Muscle layer of duodenum (tissue), 2 donors: ENCODE measurements around the gene PCNX2.

Source experiments
- H3K27ac ChIP-seq: one replicate; pipeline ENCODE4 v1.7.0; 2013; ENCODE audit warnings: mild to moderate bottlenecking, low read length
- H3K27me3 ChIP-seq: one replicate; pipeline ENCODE4 v1.7.0; 2013; ENCODE audit warnings: low read depth, mild to moderate bottlenecking, control low read depth, low read length
- H3K36me3 ChIP-seq, 2 donors: one replicate each; pipeline ENCODE4 v1.7.0; 2013; ENCODE audit warnings: low read length in 2 of 2, control low read depth in 1 of 2, mild to moderate bottlenecking in 1 of 2; ENCODE audit not compliant: insufficient read depth in 2 of 2, control insufficient read depth in 1 of 2
- H3K4me1 ChIP-seq, 2 donors: one replicate each; pipeline ENCODE4 v1.7.0; 2013; ENCODE audit warnings: low read length in 2 of 2, mild to moderate bottlenecking in 2 of 2, control low read depth in 1 of 2, moderate library complexity in 1 of 2; ENCODE audit not compliant: insufficient read depth in 2 of 2, control insufficient read depth in 1 of 2
- H3K4me3 ChIP-seq, 2 donors: one replicate each; pipeline ENCODE4 v1.7.0; 2013; ENCODE audit warnings: low read length in 2 of 2, low read depth in 1 of 2, mild to moderate bottlenecking in 1 of 2
- H3K9me3 ChIP-seq, 2 donors: one replicate each; pipeline ENCODE4 v1.7.0; 2013; ENCODE audit warnings: low read length in 2 of 2, control low read depth in 1 of 2, mild to moderate bottlenecking in 1 of 2; ENCODE audit not compliant: control insufficient read depth in 1 of 2
- donor health status: healthy.

PCNX2 gene

DNA sequence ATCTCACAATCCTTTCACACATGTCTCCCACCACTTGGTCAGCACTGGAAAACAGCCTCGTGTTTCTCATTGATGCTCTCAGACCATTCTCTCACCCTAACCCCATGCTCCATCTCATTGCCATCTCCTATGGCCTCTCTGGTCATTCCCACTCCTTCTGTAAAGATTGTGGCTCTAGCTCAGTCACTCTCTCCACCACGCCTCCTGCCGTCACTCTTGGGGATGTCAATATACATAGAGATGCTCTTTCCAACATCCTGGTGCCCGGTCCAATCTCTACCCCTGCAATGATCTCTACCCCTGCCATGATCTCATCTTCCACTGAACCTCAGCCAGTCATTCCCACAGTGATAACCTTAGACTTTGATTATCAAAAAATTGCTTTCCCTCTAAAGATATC lies 255.0 kb downstream of the PCNX2 start:
- H3K4me3 ChIP-seq = no peak overlapping the region
- no peaks in the 10 kb centered on the region for H3K9me3 ChIP-seq
- no peaks in the 10 kb centered on the region for H3K4me1 ChIP-seq
- H3K36me3 ChIP-seq = no peaks in the 10 kb centered on the region
- no peak overlapping the region for H3K27ac ChIP-seq
- H3K27me3 ChIP-seq = no peaks in the 10 kb centered on the region

DNA sequence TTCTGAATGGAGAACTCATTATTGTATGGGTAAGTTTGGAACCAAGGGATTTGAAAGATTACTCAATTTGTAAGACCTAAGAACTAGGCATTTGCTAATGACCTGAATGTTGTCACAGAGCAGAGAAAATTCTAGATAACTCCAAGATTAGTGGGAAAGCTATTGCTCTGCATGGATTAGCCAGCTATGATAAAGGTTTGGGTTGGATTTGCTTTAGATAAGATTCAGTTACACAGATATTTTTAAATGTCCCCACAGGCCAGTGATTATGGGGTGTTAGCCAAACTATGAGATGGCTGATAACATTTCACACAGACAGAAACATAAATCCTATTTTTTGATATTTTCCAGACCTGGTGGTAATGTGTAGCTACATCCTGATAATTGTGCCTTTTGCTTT lies 256.9 kb downstream of the PCNX2 start:
- Histone ChIP-seq H3K4me1 (no peaks in the 10 kb centered on the region), H3K36me3 (no peaks in the 10 kb centered on the region), H3K27me3 (no peaks in the 10 kb centered on the region), H3K4me3 (no peak overlapping the region), H3K9me3 (no peaks in the 10 kb centered on the region), H3K27ac (no peak overlapping the region)

DNA sequence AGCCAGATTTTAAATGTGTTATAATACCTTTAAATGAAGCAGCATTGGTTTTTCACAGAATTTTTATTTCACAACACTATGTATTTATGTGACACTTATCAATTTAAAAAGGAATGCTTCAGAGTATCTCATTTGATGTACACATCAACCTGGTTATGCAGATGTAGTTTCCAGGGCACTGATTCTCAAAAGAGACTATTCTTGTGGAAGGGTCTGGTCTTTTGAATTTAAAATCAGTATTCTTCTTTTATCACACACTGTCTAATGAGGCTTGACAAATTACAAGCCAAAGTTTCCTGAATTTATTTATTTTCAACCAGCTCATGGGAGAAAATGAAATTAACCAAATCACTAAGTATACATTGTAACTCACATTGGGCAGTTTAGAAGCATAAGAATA lies 257.7 kb downstream of the PCNX2 start:
- H3K36me3 ChIP-seq = no peaks in the 10 kb centered on the region
- H3K4me1 ChIP-seq = no peaks in the 10 kb centered on the region
- no peak overlapping the region for H3K4me3 ChIP-seq
- H3K27me3 ChIP-seq = no peaks in the 10 kb centered on the region
- H3K9me3 ChIP-seq = no peaks in the 10 kb centered on the region
- no peak overlapping the region for H3K27ac ChIP-seq

DNA sequence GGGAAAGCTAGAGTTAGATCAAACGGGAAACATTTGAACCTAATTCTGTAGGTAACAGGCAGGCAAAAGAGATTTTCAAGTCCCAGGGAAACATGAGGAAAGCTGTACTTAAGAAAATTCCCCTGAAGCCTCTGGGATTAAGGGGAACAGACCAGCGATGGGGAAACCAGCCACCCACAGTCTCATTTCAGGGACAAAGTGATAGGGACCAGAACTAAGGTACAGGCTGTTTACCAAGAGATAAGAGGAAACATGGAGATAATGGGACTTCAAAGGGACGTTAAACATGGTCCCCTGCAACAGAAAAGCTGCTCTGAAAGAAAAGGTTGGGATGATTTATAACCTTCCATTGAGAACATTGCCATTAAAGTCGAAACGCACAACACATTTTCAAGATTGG lies 260.7 kb downstream of the PCNX2 start:
- Histone ChIP-seq H3K9me3 (no peaks in the 10 kb centered on the region), H3K27ac (no peak overlapping the region), H3K27me3 (no peaks in the 10 kb centered on the region), H3K4me3 (no peak overlapping the region), H3K36me3 (no peaks in the 10 kb centered on the region), H3K4me1 (no peaks in the 10 kb centered on the region)

DNA sequence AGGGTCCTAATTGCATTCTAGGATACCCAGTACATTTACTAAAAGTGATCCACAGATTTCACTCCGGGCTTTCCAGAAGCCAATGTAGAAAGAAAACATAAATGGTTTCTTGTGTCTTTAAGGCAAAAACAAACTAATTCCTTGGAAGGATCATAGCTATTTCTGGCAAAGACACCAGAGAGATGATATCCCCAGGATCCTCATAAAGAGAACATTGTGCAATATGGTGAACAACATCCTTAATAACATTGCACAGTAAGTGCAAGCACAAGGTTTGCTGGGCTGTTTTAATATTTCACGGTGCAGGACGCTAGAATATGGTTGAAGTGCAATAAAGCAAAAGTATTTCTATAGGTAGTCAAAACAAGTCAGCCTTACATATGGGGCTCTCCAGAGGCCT lies 262.2 kb downstream of the PCNX2 start:
- Histone ChIP-seq H3K4me3 (no peak overlapping the region), H3K36me3 (no peaks in the 10 kb centered on the region), H3K4me1 (no peaks in the 10 kb centered on the region), H3K27me3 (no peaks in the 10 kb centered on the region), H3K9me3 (no peaks in the 10 kb centered on the region), H3K27ac (no peak overlapping the region)

DNA sequence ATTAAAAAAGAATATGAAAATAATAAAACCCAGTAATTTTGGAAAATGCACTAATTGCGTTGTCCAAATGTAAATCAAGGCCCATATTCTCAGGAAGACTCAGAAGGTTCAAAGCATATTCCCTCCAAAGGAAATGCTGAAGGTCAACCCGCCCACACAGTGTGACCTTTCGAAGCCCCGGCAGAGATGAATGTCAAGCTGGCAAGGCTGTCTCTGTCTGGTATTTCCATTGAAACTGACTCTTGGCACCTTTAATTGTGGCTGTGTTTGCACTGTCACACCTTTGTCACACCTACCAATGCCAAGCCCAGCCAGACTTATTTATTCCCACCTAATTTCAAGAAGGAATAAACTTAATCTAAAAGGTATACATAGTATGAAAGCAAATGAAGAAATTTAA lies 262.6 kb downstream of the PCNX2 start:
- H3K27me3 ChIP-seq = no peaks in the 10 kb centered on the region
- no peak overlapping the region for H3K4me3 ChIP-seq
- no peaks in the 10 kb centered on the region for H3K4me1 ChIP-seq
- H3K9me3 ChIP-seq = no peaks in the 10 kb centered on the region
- no peaks in the 10 kb centered on the region for H3K36me3 ChIP-seq
- no peak overlapping the region for H3K27ac ChIP-seq

DNA sequence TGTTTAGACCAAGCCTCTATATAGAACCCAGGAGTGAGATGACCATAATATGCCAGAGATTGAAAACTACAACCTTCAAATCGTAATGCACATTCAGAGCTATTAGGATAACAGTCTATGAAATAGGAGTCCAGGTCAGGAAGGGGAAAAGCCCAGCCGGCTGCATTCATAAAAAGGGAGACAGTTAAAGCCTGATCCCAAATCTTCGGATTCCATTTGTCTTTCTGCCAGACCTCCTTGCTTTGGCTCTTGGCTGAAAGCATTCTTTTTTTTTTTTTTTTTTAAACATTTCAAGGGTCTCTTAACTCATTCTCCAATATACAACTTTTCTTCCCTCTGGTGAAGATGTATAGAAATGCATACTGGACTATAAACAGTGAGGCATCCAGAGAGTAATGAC lies 264.0 kb downstream of the PCNX2 start:
- Histone ChIP-seq H3K9me3 (no peaks in the 10 kb centered on the region), H3K4me1 (no peaks in the 10 kb centered on the region), H3K36me3 (no peaks in the 10 kb centered on the region), H3K4me3 (no peak overlapping the region), H3K27ac (no peak overlapping the region), H3K27me3 (no peaks in the 10 kb centered on the region)

DNA sequence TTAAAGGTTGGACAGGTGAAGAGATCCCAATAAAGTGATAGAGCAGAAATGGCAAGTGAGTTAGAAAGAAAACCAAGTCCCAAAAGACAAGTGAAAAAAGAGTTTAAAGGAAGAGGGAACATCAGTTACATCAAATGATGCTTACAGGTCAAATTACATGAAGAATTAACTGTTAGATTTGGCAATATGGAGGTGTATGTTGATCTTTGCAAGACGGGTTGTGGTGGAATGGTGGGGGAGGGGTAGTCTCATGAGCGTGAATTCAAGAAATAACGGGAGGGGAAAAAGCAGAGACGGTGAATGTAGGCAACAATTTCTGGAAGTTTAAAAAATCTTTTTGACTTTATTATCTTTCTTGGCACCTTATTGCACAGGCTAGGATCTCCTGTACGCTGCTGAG lies 268.5 kb downstream of the PCNX2 start:
- Histone ChIP-seq H3K27me3 (no peaks in the 10 kb centered on the region), H3K4me1 (no peaks in the 10 kb centered on the region), H3K36me3 (no peaks in the 10 kb centered on the region), H3K27ac (no peak overlapping the region), H3K9me3 (no peaks in the 10 kb centered on the region), H3K4me3 (no peak overlapping the region)

DNA sequence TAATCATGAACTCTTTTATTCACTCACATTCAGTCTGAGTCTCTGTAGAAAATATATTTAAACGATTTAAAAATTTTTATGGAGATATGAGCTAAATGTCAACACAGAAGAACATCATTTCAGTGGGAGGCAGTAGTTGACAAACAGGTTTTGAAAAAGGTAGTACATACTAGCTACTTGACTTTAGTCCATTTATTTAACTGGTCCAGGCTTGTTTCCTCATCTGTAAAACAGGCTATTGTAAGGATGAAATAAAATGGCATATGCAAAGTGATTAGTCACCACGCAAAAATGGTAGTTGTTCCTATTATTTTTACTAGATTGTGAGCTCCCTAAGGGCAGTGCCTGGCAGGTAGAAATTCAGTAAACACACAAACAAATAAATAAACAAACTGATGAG lies 270.0 kb downstream of the PCNX2 start:
- no peak overlapping the region for H3K4me3 ChIP-seq
- no peaks in the 10 kb centered on the region for H3K27me3 ChIP-seq
- H3K36me3 ChIP-seq = no peaks in the 10 kb centered on the region
- H3K4me1 ChIP-seq = peaks cover 0 to 6% of the 10 kb centered on the region in 2 donors
- H3K27ac ChIP-seq = no peak overlapping the region
- H3K9me3 ChIP-seq = no peaks in the 10 kb centered on the region

DNA sequence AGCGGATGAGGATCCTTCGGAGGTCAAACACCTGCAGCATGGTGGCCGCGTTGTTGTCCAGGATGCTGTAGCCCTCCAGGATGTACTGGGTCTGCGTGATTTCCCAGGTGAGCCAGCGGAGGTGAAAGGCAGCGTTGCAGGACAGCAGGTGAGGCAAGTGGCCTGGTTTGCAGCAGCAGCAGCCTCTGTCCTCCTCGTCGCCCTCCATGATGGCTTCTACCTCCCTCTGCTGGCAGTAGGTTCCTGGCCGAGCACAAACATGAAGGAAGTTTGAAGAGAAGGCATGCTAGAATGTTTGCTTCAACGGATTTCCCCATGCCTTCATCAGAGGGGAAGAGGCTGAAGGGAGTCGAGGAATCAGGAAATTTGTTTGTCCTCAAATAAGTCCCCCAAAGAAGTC lies 270.4 kb downstream of the PCNX2 start:
- Histone ChIP-seq H3K27ac (no peak overlapping the region), H3K27me3 (no peaks in the 10 kb centered on the region), H3K36me3 (no peaks in the 10 kb centered on the region), H3K4me1 (peaks cover 0 to 8% of the 10 kb centered on the region in 2 donors), H3K9me3 (no peaks in the 10 kb centered on the region), H3K4me3 (no peak overlapping the region)

DNA sequence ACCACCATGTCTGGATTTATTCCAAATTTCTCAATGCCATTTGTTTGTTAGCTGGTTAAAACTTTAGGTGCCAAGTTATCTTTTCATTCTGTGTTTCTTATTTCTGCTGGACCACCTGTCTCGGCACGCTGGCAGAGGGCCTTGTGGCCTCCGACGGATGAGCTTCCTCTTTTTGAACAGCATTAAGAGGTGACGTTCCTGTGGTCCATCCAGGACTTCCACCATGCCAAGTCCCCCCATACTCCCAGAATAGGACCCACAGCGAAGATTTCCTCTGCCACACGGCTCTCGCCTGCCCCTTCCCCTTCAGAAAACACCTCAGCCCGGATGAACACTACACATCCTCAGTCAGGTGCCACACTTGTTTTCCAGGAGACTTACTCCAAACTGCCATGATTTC lies 271.3 kb downstream of the PCNX2 start:
- Histone ChIP-seq H3K36me3 (no peaks in the 10 kb centered on the region), H3K27ac (no peak overlapping the region)

DNA sequence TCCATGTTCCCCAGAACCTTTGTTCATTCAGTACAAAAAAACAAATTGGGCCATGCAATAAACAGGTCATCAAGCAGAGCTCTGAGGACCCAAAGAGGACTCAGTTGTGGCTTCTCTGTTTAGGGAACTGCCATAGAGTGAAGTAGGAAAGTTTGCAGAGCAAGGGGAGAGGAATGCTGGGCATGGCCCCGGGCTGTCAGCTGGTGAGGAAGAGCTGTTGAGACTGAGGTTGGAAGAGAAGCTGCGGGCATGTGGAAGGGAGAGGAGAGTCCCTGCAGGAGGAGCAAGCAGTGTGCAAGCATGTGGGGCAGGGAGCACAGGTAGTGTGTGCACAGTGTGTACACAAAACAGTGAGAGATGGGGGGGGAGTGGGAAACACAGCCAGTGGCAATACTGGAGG lies 273.3 kb downstream of the PCNX2 start:
- H3K27me3 ChIP-seq = no peaks in the 10 kb centered on the region
- H3K9me3 ChIP-seq = no peaks in the 10 kb centered on the region
- no peak overlapping the region for H3K4me3 ChIP-seq
- no peak overlapping the region for H3K27ac ChIP-seq
- no peaks in the 10 kb centered on the region for H3K36me3 ChIP-seq
- H3K4me1 ChIP-seq = peaks cover 0 to 13% of the 10 kb centered on the region in 2 donors

More for the DNA sequence above, 271.3 kb downstream of the PCNX2 start:
- Histone ChIP-seq H3K4me1 (peaks cover 0 to 13% of the 10 kb centered on the region in 2 donors), H3K9me3 (no peaks in the 10 kb centered on the region), H3K4me3 (no peak overlapping the region), H3K27me3 (no peaks in the 10 kb centered on the region)
